ENCODE data around the gene CT83. TPM values are rescaled to one million over a fixed set of nuclear protein-coding genes. Genes with fewer than 3 reads are reported as not detected.

CT83 gene
- total and polyA plus RNA-seq, 2 of the 4 experiments (the other 2 are of a cell fraction): not detected

- in situ Hi-C loops (cut with MboI; ENCODE audit: low sequenced_read_pairs): no loop called here
- dilution Hi-C loops (cut with HindIII; ENCODE audit: low sequenced_read_pairs, unreplicated experiment): no loop called here
- intact Hi-C loops (cut with micrococcal nuclease): no loop called here
Measured at GRCh38 chrX:116435597-116435996, 27.2 kb downstream of the CT83 start.

More at GRCh38 chrX:116435597-116435996, 27.2 kb downstream of the CT83 start:
- Histone ChIP-seq H2AFZ (replicated peaks; ENCODE audit: low read length, poor library complexity) (no peak overlapping the region), H4K91ac (ENCODE audit: insufficient read depth, low read depth, low read length) (no peak overlapping the region), H3K56ac (ENCODE audit: extremely low read depth, insufficient read depth, low read length) (no peak overlapping the region), H3K4me3 (ENCODE audit: insufficient read depth, low read depth, low read length) (no peak overlapping the region), H3K18ac (ENCODE audit: low read depth, low read length) (no peak overlapping the region), H3K36me3 (ENCODE audit: control insufficient read depth, insufficient read depth, low read length) (no peaks in the 10 kb centered on the region), H2BK5ac (ENCODE audit: low read depth, low read length, poor library complexity, severe bottlenecking) (no peak overlapping the region), H2AK5ac (ENCODE audit: low read depth, low read length) (no peak overlapping the region), H2BK20ac (ENCODE audit: low read depth, low read length) (no peak overlapping the region), H3K14ac (replicated peaks; ENCODE audit: low read depth, low read length) (no peak overlapping the region), H3K27ac (ENCODE audit: insufficient read depth, low read length) (no peak overlapping the region), H4K20me1 (ENCODE audit: insufficient read depth, low read length) (no peaks in the 10 kb centered on the region), H3K23ac (ENCODE audit: low read depth, low read length) (no peak overlapping the region), H3K4me1 (ENCODE audit: control insufficient read depth, insufficient read depth, low read length) (no peaks in the 10 kb centered on the region), H4K8ac (ENCODE audit: low read depth in 2 of 2, low read length in 2 of 2) (no peak overlapping the region), H3K79me1 (ENCODE audit: low read depth in 1 of 2, low read length in 2 of 2) (no peaks in the 10 kb centered on the region), H2BK120ac (ENCODE audit: low read depth, low read length) (no peak overlapping the region), H3K9me3 (ENCODE audit: control insufficient read depth, insufficient read depth, low read length) (no peaks in the 10 kb centered on the region), H4K5ac (ENCODE audit: low read depth, low read length) (no peak overlapping the region), H2AK9ac (replicated peaks; ENCODE audit: low read depth, low read length, poor library complexity) (no peak overlapping the region), H3K27me3 (ENCODE audit: control insufficient read depth, insufficient read depth, low read length) (no peaks in the 10 kb centered on the region; the same call in 1 of the 2 replicates), H3K4me2 (ENCODE audit: low read depth, low read length) (no peak overlapping the region), H3K9me1 (ENCODE audit: insufficient read depth, low read length) (no peaks in the 10 kb centered on the region), H3K9ac (ENCODE audit: low read depth, low read length) (no peak overlapping the region), H2BK15ac (ENCODE audit: low read depth, low read length) (no peak overlapping the region), H3K4ac (ENCODE audit: low read depth, low read length) (no peak overlapping the region)
- ChIA-PET CTCF (interaction anchor here (0.6 kb wide), 1 partner anchor 22 kb away, joined by 3 read pairs; no protein-coding TSS in a partner anchor), POLR2A (ENCODE audit: unreplicated experiment) (no interaction called here)
- BruUV-seq (replicated peaks): no TSS peak
- no peak for DNase-seq
- TF ChIP-seq SMC3 (IDR thresholded peaks at IDR 0.05; ENCODE audit: low read depth, low read length) (no peak), BHLHE40 (IDR thresholded peaks at IDR 0.05; ENCODE audit: low read depth, low read length) (no peak), RAD21 (IDR thresholded peaks at IDR 0.05; ENCODE audit: low read length) (no peak), CTCF (conservative IDR thresholded peaks at IDR 0.05; ENCODE audit: low read depth, low read length) (no peak), CEBPB (IDR thresholded peaks at IDR 0.05; ENCODE audit: low read depth, low read length) (no peak), CHD1 (IDR thresholded peaks at IDR 0.05; ENCODE audit: low read depth, low read length) (no peak), ELK1 (IDR thresholded peaks at IDR 0.05; ENCODE audit: borderline replicate concordance, low read depth, low read length) (no peak), NFE2L2 (IDR thresholded peaks at IDR 0.05; ENCODE audit: low read depth, low read length) (no peak), RFX5 (IDR thresholded peaks at IDR 0.05; ENCODE audit: low read depth, low read length) (no peak), POLR2A (IDR thresholded peaks at IDR 0.05; ENCODE audit: low read depth, low read length) (no peak), FOS (IDR thresholded peaks at IDR 0.05; ENCODE audit: low read depth, low read length) (no peak), MXI1 (IDR thresholded peaks at IDR 0.05; ENCODE audit: borderline replicate concordance, low read depth, low read length) (no peak), MAZ (IDR thresholded peaks at IDR 0.05; ENCODE audit: borderline replicate concordance, low read depth, low read length) (no peak), MAFK (IDR thresholded peaks at IDR 0.05; ENCODE audit: low read depth, low read length) (no peak), RCOR1 (IDR thresholded peaks at IDR 0.05; ENCODE audit: insufficient replicate concordance, low read length) (no peak), USF2 (IDR thresholded peaks at IDR 0.05; ENCODE audit: low read depth, low read length) (no peak)
- ATAC-seq (ENCODE audit: low read depth): no peak
